GM23338 (cell line): Measurements from ENCODE around the gene ARMH1. TPM values are rescaled to one million over a fixed set of nuclear protein-coding genes. Genes with fewer than 3 reads are reported as not detected.

Experiments used
- ATAC-seq: fragments of 200-7000 bp; cut with Tn5 transposase; 3 replicates; pipeline ENCODE4 v1.9.1; 2020
- DNase-seq: peaks from one replicate; pipeline ENCODE4 v3.0.0-alpha.2; 2015; ENCODE audit warnings: low spot score
- H2AFZ ChIP-seq: fragments of 200-600 bp; sonication (generic); 2 replicates; pipeline ENCODE4 v1.8.0; 2016; ENCODE audit warnings: antibody characterized with exemption, mild to moderate bottlenecking, moderate library complexity
- H3F3A ChIP-seq: fragments of 200-600 bp; sonication (generic); replicated peaks from 2 replicates; pipeline ENCODE4 v1.8.0; 2017; ENCODE audit warnings: antibody characterized with exemption, mixed run types, low read depth
- H3K27ac ChIP-seq: fragments of 200-600 bp; sonication (generic); 2 replicates; pipeline ENCODE4 v1.6.1; 2016; ENCODE audit warnings: low read depth
- H3K27me3 ChIP-seq: fragments of 200-600 bp; sonication (generic); 2 replicates; pipeline ENCODE4 v1.8.0; 2016; ENCODE audit warnings: mild to moderate bottlenecking, mixed run types, moderate library complexity; ENCODE audit not compliant: insufficient read depth
- H3K36me3 ChIP-seq: fragments of 200-600 bp; sonication (generic); 2 replicates; pipeline ENCODE4 v1.8.0; 2016; ENCODE audit warnings: mild to moderate bottlenecking; ENCODE audit not compliant: insufficient read depth
- H3K4me1 ChIP-seq: fragments of 200-600 bp; sonication (generic); 2 replicates; pipeline ENCODE4 v1.8.0; 2016; ENCODE audit warnings: mild to moderate bottlenecking, moderate library complexity; ENCODE audit not compliant: insufficient read depth
- H3K4me2 ChIP-seq: fragments of 200-600 bp; sonication (generic); 2 replicates; pipeline ENCODE4 v1.7.1; 2017; ENCODE audit warnings: mixed run types
- H3K4me3 ChIP-seq: fragments of 200-600 bp; sonication (generic); 2 replicates; pipeline ENCODE4 v1.6.1; 2016; ENCODE audit warnings: mixed run types
- H3K79me2 ChIP-seq: fragments of 200-600 bp; sonication (generic); replicated peaks from 2 replicates; pipeline ENCODE4 v1.8.0; 2017; ENCODE audit warnings: mild to moderate bottlenecking; ENCODE audit not compliant: insufficient read depth
- H3K9me2 ChIP-seq: fragments of 200-600 bp; sonication (generic); 2 replicates; pipeline ENCODE4 v1.8.0; 2017; ENCODE audit not compliant: insufficient read depth
- H4K20me1 ChIP-seq: fragments of 200-600 bp; sonication (generic); replicated peaks from 2 replicates; pipeline ENCODE4 v1.8.0; 2017; ENCODE audit warnings: mild to moderate bottlenecking; ENCODE audit not compliant: insufficient read depth
- H3K27ac Mint-ChIP-seq: 2 replicates; pipeline ENCODE4 v1.8.0; 2020; ENCODE audit warnings: inconsistent platforms, mild to moderate bottlenecking, moderate library complexity, mixed read lengths
- H3K27me3 Mint-ChIP-seq: 3 replicates; pipeline ENCODE4 v1.8.0; 2022; ENCODE audit warnings: low read depth, mild to moderate bottlenecking, moderate library complexity, mixed read lengths, inconsistent platforms; ENCODE audit not compliant: insufficient read depth, poor library complexity
- H3K36me3 Mint-ChIP-seq: 3 replicates; pipeline ENCODE4 v1.8.0; 2021; ENCODE audit warnings: low read depth, mild to moderate bottlenecking, inconsistent platforms, moderate library complexity, mixed read lengths
- H3K4me1 Mint-ChIP-seq: 3 replicates; pipeline ENCODE4 v1.8.0; 2020; ENCODE audit warnings: mild to moderate bottlenecking, inconsistent platforms, mixed read lengths
- H3K4me3 Mint-ChIP-seq: 3 replicates; pipeline ENCODE4 v1.8.0; 2021; ENCODE audit warnings: moderate library complexity, mild to moderate bottlenecking, inconsistent platforms, mixed read lengths
- H3K9me3 Mint-ChIP-seq: 3 replicates; pipeline ENCODE4 v1.8.0; 2020; ENCODE audit warnings: moderate library complexity, mild to moderate bottlenecking, inconsistent platforms, mixed read lengths
- CREB1 ChIP-seq: fragments of 250-450 bp; sonication (Bioruptor Pico); IDR thresholded peaks from 2 replicates; pipeline ENCODE4 v1.5.0; 2020; ENCODE audit warnings: low read depth, mild to moderate bottlenecking, moderate library complexity
- CTCF ChIP-seq, 2 experiments: fragments of 200-600 bp in 1 of 2; sonication (generic) in 1 of 2; conservative IDR thresholded peaks; 2 replicates each; pipeline versions ENCODE4 v1.5.1 to v1.6.1; 2016 to 2017; ENCODE audit warnings: antibody characterized with exemption in 2 of 2, low read depth in 2 of 2, mild to moderate bottlenecking in 2 of 2, moderate library complexity in 1 of 2
- ETS1 ChIP-seq: IDR thresholded peaks from 2 replicates; pipeline ENCODE4 v1.6.1; 2016; ENCODE audit warnings: antibody characterized with exemption
- JUNB ChIP-seq: IDR thresholded peaks from one replicate; pipeline ENCODE4 v1.6.1; 2016; ENCODE audit warnings: antibody characterized with exemption; ENCODE audit not compliant: unreplicated experiment
- POLR2AphosphoS5 ChIP-seq: IDR thresholded peaks from 2 replicates; pipeline ENCODE4 v1.6.1; 2016; ENCODE audit warnings: antibody characterized with exemption, low read depth
- REST ChIP-seq: IDR thresholded peaks from one replicate; pipeline ENCODE4 v1.6.1; 2018; ENCODE audit warnings: antibody characterized with exemption; ENCODE audit not compliant: unreplicated experiment
- STAT1 ChIP-seq: IDR thresholded peaks from one replicate; pipeline ENCODE4 v1.6.1; 2016; ENCODE audit warnings: antibody characterized with exemption; ENCODE audit not compliant: unreplicated experiment
- ZNF462 ChIP-seq: fragments of 250-450 bp; sonication (Bioruptor Pico); IDR thresholded peaks from 2 replicates; pipeline ENCODE4 v1.5.0; 2020; ENCODE audit warnings: mild to moderate bottlenecking, moderate library complexity
- polyA plus RNA-seq: library from polyadenylated mRNA; unstranded; fragments of >200 nt; fragmentation: Nextera tagmentation; extraction: Ambion mirVana; gene quantifications from 2 replicates; pipeline ENCODE4 v1.2.1, GENCODE V29; 2016
- total RNA-seq: library from RNA; depleted of rRNA; stranded (reverse); fragments of >200 nt; shearing (Covaris generic); gene quantifications from 2 replicates; pipeline ENCODE4 v1.2.3, GENCODE V29; 2014

Gene ARMH1
- total and polyA plus RNA-seq, 2 experiments from 2014 or later = 0.31 TPM; not detected in 1

- TF ChIP-seq CTCF (conservative IDR thresholded peaks at IDR 0.05; ENCODE audit: low read depth in 2 of 2) (no peak), POLR2AphosphoS5 (no peak), ETS1 (no peak), REST (no peak)
Measured at GRCh38 chr1:44634606-44635189, 39.8 kb upstream of the ARMH1 start (continued).

GRCh38 chr1:44635439-44635838, 39.1 kb upstream of the ARMH1 start:
- Histone ChIP-seq H3K4me1 (peaks cover 13% of the 10 kb centered on the region), H3F3A (peaks cover 33% of the 10 kb centered on the region), H3K4me2 (no peak overlapping the region), H4K20me1 (peaks cover 16% of the 10 kb centered on the region), H3K9me2 (no peaks in the 10 kb centered on the region), H2AFZ (no peak overlapping the region), H3K27me3 (no peaks in the 10 kb centered on the region), H3K27ac (no peak overlapping the region), H3K4me3 (no peak overlapping the region), H3K36me3 (peaks cover 24% of the 10 kb centered on the region), H3K79me2 (peaks cover 25% of the 10 kb centered on the region)
- Mint-ChIP-seq H3K4me1 (peaks cover 20% of the 10 kb centered on the region), H3K27ac (no peak overlapping the region), H3K9me3 (no peaks in the 10 kb centered on the region), H3K36me3 (peaks cover 72% of the 10 kb centered on the region), H3K4me3 (no peak overlapping the region), H3K27me3 (peaks cover 7% of the 10 kb centered on the region)
- no peak for ATAC-seq
- no peak for DNase-seq
- TF ChIP-seq JUNB (no peak), STAT1 (no peak), POLR2AphosphoS5 (no peak), CREB1 (CRISPR knock-in tag) (no peak), REST (no peak), ZNF462 (CRISPR knock-in tag) (no peak)
